SIG-M5 (cell line): Measurements from ENCODE around the gene CIRBP.
"Not testable (repeated sequence)": the region's sequence is repeated elsewhere in the genome, so short reads cannot be mapped to it uniquely, and the experiment has no call there.

Source experiments
- DNase-seq: peaks from one replicate; lab custom pipeline; 2025; lab: John Stamatoyannopoulos, UW

Gene CIRBP

DNA sequence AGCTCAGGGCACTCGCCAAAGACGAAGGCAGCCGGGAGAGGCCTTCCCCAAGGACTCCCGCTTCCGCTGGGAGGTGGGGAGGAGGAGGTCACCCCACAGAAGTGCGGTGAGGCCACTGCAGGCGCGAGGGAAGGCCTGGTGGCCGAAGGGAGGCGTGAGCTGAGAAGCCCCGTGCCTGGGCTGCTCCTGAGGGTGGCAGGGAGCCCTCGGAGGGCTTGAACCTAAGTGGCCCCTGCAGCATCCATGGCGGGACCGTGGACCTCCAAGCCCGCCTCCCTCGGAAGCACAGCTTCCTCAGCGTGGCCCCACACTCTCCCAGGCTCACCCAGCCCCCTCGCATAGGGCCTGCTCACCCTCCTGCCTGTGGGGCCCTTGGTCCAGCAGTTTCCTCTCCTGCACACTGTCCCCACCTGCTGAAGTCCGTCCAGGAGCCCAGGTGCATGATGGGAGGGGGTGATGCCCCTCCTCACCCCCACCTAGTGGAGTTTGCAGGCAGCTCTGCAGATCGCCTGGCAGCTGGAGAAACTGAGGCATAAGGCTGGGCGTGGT is 42.5 kb downstream of the CIRBP start:
- no peak for DNase-seq

DNA sequence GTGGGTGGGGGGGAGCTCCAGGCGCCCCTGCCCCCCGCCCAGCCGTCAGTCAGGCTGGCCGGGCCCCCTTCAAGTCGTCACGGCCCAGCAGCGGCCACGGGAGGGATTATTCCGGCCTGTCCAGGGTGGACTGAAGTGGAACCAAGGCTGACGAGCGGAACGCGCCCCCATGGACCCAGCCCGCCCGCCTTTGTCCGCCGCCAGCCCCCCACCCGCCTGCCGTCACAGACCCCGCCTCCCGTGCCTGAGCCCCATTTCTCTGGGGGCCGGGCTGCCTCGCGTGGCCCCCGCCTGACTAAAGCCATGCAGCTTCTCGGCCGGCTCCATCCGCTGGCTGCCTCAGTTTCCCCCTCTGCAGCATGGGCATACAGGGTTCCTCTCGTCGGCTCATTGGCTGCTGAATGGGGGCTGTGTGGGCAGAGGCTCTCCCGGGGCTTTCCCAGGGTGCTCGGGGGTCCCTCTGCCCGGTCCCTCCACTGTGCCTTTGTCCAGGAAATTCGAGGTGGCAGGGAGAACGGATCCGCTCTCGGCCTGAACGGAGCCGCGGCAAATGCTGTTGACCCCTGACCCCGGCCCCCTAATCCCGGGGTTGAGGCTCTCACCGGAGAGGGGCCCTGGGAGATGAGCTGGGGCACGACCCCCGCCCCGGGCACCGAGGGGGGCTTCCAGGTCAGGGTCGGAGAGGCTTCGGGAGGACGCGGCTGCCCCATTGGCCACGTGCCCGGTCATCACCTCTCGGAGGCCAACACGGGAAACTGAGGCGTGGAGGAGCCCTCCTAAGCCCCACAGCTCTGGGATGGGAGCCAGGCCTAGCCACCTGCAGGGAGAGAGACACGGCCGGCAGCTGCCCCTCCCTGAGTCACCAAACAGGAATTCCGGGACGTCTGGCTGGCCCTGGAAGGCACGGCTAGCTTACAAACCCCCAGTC is 43.9 kb downstream of the CIRBP start:
- DNase-seq: no peak

DNA sequence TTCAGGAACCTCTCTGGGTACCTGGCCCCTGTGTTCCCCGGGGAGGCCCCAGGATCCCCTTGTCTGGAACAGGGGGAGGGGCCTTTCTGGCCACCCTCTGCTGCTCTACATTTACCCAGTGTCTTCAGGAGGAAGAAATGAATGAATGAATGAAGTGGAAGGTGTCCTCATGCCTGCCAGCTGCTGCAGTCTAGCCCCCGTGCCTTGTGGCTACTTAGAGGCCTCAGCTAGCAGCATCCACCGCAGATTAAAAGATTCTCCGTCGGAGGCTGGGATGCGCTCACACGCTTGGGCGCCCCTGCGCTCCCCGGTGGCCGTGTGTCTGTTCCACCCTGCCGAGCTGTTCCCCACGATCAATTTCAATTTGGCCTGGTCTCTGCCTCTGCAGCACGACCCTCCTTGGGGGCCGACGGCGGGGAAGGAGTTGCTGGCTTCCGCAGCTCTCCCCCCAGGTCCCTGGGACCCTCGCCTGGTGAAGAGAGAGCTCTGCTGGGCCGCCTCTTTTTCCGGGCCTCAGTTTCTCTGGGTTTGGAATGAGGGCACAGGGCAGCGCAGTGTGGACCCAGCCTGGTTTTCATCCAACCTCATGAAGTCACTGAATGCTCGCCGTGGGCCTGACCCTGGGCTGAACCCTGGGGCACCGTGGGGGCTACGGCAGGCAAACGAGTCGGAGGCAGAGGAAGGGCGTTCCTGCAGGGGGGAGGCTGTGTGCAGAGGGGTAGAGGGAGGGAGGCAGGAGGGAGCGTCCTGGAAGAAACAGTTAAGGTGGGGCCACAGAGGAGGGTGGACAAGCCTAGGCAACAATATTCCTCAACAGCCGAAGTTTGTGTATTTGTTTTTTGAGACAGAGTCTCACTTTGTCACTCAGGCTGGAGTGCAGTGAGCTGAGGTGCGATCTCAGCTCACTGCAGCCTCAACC is 44.8 kb downstream of the CIRBP start:
- DNase-seq: no peak

DNA sequence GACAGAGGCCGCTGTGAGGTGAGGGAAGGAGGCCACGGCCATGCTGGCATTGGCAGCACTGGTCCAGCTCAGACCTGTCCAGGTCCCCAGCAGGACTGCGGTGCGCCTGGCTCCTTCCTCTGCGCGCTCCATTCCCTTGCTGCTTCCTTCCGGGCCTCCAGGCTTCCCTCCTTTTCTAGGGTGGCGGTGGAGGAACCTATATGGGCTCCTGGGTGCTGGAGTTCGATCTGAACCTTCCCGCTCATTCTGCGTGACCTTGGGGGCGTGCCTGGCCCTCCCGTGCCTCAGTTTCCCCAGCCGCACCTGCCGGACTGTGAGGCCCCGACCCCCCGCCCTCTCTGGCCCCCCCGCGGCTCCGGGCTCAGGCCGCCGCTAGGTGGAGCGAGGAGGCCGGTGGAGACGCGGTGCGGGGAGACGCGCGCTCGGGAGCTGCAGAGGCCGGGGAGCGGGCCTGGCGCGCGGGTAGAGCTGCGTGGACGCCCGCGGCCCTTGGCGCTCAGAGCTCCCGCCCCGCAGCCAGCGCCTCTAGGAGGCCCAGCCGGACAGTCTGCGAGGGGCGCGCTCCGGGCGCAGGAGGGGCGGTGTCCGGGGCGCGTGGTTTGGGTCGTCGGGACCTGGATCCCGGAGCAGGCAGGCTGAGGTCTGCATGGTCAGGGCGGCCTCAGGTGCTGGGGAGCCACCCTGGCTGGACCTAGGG is 46.5 kb downstream of the CIRBP start:
- DNase-seq: no peak

DNA sequence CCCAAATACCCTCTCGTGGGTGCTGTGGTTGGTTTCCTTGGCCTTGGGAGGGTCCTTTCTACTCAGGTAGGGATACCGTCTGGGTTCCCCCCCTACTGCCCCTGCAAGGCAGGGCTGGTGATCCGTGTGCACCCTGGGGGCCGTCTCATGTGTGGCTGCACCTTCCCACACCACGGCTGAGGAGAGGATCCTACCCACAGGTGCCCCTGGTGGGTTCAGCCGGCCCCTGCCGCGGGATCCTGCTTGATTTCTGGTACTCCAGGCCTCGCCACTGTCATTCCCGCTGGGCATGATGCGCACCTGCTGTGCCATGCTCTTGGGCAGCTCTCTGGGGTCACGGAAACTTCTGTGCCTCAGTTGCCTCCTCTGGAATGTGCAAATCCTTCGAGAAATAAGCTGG is 47.3 kb downstream of the CIRBP start:
- DNase-seq: no peak

DNA sequence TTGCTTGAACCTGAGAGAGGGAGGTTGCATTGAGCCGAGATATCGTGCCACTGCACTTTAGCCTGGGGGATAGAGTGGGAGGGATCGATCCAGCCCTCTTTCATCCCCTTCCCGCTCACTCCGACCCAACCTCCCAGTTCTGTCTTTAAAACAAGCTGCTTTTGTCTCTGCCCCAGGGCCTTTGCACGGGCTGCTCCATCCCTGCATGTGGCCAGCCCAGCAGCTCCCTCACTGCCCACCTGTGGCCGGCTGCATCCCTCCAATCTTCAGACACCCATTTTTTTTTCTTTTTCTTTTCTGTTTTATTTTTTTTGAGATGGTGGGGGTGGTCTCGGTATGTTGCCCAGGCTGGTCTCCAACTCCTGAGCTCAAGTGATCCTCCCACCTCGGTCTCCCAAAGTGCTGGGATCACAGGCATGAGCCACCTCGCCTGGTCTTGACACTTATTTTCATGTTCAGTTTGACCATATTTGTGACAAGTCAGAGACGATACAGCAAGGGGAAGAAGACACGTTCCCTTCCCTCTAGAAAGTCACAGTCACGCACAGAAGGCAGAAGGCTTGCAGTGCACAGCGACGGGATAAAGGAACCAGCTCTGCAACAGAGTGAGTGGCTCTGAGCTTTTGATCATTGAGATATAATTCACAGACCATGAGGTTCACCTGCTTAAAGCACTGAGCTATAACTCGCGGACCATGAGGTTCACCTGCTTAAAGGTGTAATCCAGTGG is 48.3 kb downstream of the CIRBP start:
- DNase-seq: no peak

DNA sequence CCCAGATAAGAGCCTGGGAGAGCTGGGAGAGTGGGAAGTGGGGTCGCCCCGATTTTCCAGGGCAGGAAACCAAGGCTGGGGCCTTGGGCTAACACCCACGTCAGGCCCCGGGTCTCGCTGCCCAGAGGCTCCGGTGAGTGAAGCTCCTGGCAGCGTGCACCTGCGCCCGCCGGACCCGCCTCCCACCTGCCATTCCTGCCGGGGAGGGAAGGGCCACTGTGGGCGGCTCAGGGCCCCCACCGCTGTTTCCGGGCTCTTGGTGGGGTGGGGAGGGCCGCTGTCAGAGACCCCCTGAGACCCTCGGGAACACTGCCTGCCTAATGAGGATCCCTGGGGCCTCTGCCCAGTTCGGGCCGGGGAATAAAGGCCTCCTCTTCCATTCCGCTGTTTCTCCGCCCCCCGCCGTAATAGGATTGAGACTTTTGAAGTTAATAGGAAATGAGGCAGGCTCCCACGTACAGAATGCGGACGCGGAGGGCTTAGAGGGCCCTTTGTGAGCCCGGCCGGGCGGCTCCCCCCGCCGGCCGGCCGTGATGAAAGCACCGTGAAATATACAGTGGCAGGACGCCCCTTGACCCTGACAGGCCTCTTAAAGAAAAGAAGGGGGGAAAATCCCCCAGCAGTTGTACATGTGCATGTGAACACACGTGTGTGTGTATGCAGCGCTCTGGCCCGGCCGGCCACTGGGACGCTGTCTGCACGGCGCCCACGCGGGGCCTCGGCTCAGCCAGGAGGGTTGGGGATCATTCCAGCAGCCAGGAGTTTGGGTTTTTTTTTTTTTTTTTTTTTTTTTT is 49.7 kb downstream of the CIRBP start:
- DNase-seq: no peak

DNA sequence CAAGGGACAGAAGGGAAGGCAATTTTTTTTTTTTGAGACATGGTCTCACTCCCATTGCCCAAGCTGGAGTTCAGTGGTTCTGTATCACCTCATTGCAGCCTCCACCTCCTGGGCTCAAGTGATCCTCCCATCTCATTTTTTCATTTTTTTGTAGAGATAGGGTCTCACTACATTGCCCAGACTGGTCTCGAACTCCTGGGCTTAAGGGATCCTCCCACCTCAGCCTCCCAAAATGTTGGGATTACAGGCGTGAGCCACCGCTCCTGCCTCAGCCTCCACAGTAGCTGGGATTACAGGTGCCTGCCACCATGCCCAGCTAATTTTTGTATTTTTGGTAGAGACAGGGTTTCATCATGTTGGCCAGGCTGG is 51.1 kb downstream of the CIRBP start:
- not testable (repeated sequence) for DNase-seq

DNA sequence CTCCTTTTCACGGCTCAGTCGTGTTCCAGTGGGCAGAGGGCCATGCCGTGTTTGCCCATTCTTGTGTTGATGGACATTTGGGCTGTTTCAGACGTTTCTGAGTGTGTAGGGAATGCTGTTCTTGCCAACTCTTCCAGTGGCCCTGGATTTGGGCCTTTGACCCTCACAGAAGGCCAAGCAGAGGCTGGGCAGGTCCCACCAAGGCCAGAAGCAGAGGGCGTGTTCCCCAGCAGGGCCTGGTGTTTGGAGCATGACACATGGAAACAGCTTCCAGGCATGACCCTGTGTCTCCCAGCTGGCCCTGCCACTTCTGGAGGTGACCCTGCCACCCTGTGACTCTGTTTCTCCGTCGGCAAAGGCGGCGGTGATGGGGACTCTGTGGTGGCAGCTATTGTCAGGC is 52.4 kb downstream of the CIRBP start:
- no peak for DNase-seq

DNA sequence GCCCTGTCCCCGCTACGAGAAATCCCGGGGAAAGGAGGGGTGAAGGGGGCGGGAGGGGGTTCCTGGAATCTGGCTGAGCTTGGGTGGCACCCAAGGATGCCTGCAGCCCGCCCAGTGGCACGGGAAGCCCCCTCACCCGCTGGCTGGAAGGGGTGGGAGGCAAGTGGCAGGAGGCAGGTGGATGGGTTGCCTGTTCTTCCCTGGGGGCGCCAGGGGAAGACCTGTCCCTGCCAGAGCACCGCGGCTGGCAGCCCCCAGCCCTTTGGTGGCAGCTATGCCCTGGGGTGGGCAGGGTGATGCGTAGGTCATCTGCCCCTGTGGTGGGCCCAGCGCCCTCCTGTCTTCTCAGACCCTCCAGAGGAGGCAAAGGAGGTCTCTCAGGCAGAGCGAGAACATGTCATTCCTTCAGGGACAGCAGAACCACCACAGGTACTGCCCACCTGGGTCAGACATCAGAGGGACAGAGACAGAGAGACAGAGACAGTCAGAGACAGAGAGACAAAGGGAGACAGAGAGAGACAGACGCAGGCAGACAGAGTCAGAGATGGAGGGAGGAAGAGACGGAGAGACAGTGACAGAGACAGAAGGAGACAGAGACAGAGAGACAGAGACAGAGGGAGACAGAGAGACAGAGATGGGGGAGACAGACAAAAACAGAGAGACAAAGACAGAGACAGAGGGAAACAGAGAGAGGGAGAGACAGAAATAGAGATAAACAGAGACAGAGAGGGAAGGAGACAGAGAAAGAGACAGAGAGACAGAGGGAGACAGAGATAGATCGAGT is 53.3 kb downstream of the CIRBP start:
- DNase-seq: no peak

DNA sequence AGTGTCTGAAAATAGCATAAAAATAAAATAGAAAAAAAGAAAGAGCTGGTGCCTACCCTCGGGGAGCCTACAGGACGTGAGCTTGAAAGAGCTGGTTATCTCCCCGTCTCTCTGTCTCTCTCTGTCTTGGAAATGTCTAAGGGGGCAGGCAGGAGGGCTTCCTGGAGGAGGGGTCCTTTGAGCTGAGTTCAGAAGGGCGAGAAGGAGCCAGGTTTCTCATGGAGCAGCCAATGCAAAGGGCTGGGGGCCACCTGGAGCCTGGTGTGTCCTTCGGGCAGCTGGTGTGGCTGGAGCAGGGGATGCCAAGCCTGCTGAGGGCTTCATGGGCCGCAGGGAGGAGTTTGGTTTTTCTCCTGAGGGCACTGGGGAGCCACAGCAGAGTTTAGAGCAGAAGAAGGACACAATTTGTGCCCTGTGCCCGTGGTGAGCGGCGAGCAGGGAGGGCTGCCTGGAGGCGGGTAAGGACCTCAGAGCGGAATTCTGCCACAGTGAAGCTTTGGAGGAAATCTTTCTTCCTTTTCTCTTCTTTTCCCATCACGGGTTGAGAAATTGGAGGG is 55.2 kb downstream of the CIRBP start:
- DNase-seq: no peak
